Stimulated activated CD4-positive, alpha-beta T cell treated with anti-CD3 and anti-CD28 coated beads, TNF-alpha, amount 100 ng/mL, for 1 hour (primary cell): ENCODE measurements around the gene CLRN3.
A peak's percentile ranks its signal among the peaks of the same experiment; 100 is the strongest.

Experiments
- DNase-seq, 3 donors: peaks; one replicate each; pipeline ENCODE4 v3.0.0-alpha.2; 2020; ENCODE audit warnings: low read depth in 3 of 3, low spot score in 1 of 3

CLRN3 gene

GRCh38 chr10:127875449-127875765 lies 17.3 kb downstream of the CLRN3 start:
- DNase-seq: no peak

DNA sequence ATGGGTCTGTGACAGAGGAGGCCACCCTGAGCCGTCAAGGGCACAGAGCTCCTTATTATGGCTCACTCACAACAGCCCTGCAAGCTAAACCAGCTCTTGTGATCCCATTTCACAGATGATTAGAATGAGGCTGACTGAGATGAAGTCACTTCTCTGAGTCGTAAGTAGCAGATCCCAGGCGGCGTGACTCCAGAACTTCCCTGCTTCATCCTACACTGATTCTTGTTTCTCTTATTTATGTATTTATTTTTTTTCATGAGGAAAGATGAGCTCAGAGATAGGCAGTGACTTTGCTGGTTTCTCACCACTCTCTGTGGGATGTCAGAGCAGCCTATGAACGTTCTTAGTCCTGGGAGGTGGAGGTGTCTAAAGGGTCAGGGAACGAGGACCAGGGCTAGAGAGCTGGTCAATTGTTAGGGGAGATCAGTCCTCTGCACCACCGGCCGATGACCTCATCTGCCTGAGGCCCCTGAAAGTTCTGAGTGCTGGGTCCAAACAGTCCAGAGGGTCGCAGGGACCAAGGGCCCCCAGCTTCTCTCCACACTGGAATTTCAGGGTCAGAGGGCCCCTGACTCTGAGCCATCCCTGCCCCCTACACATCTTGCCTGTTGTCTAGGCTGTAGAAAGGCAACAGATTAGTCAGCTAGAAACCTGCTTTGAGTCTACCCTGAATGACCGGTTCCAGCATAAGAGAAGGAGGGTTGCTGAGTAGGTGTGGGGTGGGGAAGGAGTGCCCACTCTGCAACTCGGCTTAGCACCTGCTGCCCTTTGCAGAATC lies 17.9 kb downstream of the CLRN3 start:
- no peak for DNase-seq

GRCh38 chr10:127873901-127874470 lies 18.8 kb downstream of the CLRN3 start:
- DNase-seq: no peak

- DNase-seq: no peak
Observed at GRCh38 chr10:127872871-127873600, 19.7 kb downstream of the CLRN3 start.

- no peak for DNase-seq
Observed at GRCh38 chr10:127872011-127872761, 20.6 kb downstream of the CLRN3 start.

DNA sequence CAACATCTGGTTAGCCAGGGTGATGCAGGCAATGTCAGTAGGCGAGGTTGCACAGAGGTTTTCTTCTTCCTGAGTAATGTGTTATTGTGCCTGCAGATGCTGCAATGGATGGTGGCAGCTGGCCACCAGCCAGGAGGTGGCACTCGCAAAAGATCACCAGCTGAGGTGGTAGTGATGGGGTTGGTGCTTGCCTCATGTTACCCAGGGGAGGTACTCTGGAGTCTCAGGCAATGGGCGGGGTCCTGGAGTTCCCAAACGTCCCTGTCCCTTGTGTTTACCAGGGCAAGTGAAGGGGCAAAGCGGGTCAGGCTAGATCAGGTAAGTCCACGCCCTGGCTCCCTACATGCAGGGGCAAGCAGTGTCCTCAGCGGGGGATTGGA lies 21.1 kb downstream of the CLRN3 start:
- DNase-seq: no peak

- no peak for DNase-seq
Observed at GRCh38 chr10:127869329-127869728, 23.4 kb downstream of the CLRN3 start.

DNA sequence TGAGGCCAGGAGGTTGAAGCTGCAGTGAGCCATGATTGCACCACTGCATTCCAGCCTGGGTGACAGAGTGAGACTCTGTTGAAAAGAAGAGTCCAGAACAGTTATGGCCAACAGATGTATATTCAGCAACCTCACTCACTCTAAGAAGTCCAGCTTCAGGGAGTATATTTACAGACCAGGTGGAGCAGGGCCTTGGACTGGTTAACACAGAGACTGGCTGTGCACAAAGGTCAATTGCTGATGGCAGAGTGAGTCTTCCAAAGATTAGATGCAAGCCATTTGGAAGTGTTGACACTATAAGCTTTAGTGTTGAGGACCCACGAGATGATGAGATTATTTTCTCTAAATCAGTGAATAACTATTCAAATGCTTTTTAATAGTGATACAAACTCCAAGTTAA lies 24.9 kb downstream of the CLRN3 start:
- DNase-seq: no peak

GRCh38 chr10:127866276-127867013 lies 26.3 kb downstream of the CLRN3 start:
- no peak for DNase-seq

DNA sequence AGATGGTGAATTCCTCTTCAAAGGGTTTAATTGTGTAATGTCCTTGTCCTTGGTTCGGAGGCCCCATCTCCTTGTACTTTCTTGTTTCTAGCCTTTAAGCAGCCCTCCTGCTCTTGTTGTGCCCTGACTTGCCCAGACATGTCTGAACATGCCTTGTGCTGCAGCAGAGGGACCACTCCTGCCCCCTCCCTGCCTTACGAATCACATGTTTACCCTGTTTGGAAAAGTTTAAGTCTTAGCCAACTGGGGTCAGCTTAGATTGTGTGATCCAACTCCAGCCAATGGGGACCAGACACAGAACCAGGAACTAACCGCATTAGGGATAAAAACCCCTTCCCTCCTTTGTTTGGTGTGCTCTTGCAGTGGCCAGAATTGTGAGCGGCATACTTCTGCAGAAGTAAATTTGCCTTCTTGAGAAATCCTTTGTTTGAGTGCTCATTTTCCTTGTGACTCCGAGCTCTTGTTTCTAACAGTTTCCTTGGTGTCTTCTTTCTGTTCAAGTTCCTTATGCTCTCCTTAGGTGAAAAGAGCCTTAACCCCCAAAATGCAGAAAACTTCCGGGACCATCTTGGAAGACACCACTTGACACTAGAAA lies 29.4 kb downstream of the CLRN3 start:
- no peak for DNase-seq

DNA sequence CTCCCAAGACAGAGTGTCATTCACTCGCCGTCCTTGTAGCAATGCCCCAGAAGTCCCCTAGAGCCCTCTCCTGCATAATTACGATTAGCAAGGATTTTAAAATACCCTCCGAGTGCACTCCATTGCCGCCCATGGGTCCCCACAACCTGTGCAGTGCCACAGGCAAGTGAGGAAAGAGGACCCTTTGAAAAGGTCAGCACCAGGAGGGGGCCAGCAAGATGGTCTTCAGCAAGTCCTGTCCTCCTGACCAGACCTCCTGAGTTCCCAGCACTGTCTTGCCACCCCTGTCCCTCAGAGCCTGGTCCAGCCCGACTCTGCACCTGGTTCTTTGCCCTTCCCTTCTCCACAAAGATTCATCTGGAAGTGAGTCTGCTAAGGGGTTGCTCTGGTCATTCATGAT lies 32.1 kb downstream of the CLRN3 start:
- no peak for DNase-seq

GRCh38 chr10:127855976-127856375 lies 36.8 kb downstream of the CLRN3 start:
- no peak for DNase-seq

- no peak for DNase-seq
Observed at GRCh38 chr10:127855591-127855881, 37.2 kb downstream of the CLRN3 start.

GRCh38 chr10:127854769-127855590 lies 37.8 kb downstream of the CLRN3 start:
- no peak for DNase-seq

GRCh38 chr10:127853868-127854768 lies 38.6 kb downstream of the CLRN3 start:
- DNase-seq: peak in 2 of 3 donors; percentile 2 to 18

- DNase-seq: no peak
Observed at GRCh38 chr10:127852456-127852855, 40.3 kb downstream of the CLRN3 start.

DNA sequence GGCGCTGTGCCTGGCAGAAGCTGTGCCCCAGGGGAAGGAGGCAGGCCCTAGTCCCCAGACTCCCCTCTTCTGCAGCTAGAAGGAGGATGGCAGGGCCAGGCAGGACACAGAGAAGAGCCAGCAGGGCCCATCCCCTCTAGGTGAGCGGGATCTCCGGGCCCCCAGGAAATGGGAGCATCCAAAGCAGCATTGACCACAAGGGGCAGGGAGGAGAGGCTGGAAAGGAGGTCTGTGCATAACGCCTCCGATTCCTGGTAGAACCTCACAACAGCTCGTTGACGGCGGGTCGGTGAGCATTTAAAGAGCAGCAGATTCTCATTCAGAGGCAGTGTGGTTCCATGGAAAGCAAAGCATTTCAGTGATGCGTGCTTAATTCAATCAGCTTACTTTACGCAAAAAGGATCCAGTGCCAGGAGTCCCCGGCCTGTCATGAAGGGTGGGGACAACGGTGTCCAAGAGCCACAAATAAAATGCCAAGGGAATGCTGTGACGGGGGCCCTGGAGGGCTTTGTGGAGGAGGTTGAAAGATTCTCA lies 41.0 kb downstream of the CLRN3 start:
- DNase-seq: no peak

DNA sequence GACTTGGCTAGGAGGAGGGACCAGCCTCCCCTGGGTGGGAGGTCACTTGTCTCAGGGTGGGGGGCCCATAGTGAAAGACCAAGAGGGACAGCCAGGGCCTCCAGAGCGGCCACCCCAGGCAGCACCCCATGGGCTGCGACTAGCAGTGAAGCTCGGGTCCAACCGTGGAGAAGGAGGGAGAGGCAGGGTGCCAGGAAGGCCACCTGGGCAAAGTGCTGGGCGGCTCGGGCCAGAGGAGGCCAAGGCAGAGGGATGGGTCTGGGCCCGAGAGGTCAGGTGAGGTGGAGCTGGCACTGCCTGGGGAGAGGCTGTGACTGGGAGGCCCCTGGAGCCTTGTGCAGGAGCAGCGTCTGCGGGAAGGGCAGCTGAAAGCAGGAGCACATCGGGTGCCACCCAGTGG lies 41.8 kb downstream of the CLRN3 start:
- no peak for DNase-seq

DNA sequence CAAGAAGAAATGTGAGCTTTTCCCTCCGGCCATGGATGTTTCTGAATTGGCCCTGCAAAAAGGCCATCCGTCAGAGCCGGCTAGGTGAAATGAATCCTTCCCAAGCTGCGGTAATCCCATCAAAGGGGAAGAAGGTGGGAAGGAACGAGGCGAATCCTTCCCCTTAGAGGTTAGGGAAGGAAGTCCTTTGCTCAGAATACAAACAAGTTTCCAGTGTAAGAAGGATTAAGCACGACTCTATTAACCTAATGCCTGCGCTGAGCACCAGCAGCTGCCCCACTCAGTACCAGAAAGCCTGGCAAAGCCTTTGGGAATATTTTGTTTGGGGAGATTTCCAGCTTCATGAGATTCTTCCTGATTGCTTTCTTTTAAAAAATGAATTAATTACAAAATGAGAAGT lies 42.8 kb downstream of the CLRN3 start:
- DNase-seq: no peak
